ENCODE measurements around the gene CDK19. TPM values are rescaled to one million over a fixed set of nuclear protein-coding genes. Genes with fewer than 3 reads are reported as not detected.

Gene CDK19
- total and polyA plus RNA-seq, 9 of the 15 experiments (the other 6 are each of a cell fraction or from before 2014, with no cell fraction given) = 3.8 to 15.2 (median 7.4) TPM

- H3K27me3 ChIP-seq (ENCODE audit: control insufficient read depth in 2 of 2, insufficient read depth in 2 of 2, low read length in 2 of 2) = no peaks in the 10 kb centered on the region
- in situ Hi-C loops (cut with MboI) (no loop called here), intact Hi-C loops (cut with micrococcal nuclease) (no loop called here)
- H3K9me3 ChIP-seq (replicated peaks; ENCODE audit: control insufficient read depth, insufficient read depth, low read depth, low read length) = no peaks in the 10 kb centered on the region
- WGBS (ENCODE audit: insufficient coverage, low coverage, missing lambda C conversion rate) = 19% methylated on average over 5 of the region's 5 CpGs
- peaks cover 0 to 3% of the 10 kb centered on the region in 2 experiments; a peak in 1 of 5 replicates for H3K4me1 ChIP-seq (replicated peaks in 1 of 2; ENCODE audit: control insufficient read depth in 2 of 2, insufficient read depth in 2 of 2, low read length in 2 of 2)
- H2AFZ ChIP-seq (ENCODE audit: low read depth, low read length) = no peak overlapping the region
- FAIRE-seq (no peak), ATAC-seq (no peak), DNase-seq (ENCODE audit: extremely low read depth in 1 of 4, low spot score in 3 of 4) (no peak)
- no peaks in the 10 kb centered on the region for H3K9me1 ChIP-seq (ENCODE audit: control insufficient read depth, insufficient read depth, low read length)
- H3K36me3 ChIP-seq (ENCODE audit: control insufficient read depth, insufficient read depth, low read length) = no peaks in the 10 kb centered on the region
- no peak overlapping the region for H3K4me3 ChIP-seq
- ChIA-PET CTCF (ENCODE audit: low intra/inter-chr PET ratio) (no interaction called here), POLR2A (no interaction called here)
- no peaks in the 10 kb centered on the region; the same call in 1 of the 2 replicates for H4K20me1 ChIP-seq (replicated peaks; ENCODE audit: control insufficient read depth, insufficient read depth, low read length)
- no peak overlapping the region for H3K27ac ChIP-seq (ENCODE audit: extremely low read depth, low read depth, low read length)
- no TSS peak for BruUV-seq (replicated peaks)
- H3K9ac ChIP-seq (ENCODE audit: insufficient read depth in 1 of 2, low read depth in 2 of 2, low read length in 2 of 2) = no peak overlapping the region
- no peak overlapping the region for H3K4me2 ChIP-seq (ENCODE audit: insufficient read depth, low read length)
- no peaks in the 10 kb centered on the region for H3K79me2 ChIP-seq (ENCODE audit: control insufficient read depth, insufficient read depth, low read length)
- no peak for TF ChIP-seq ELF1 (tag; IDR thresholded peaks at IDR 0.05)
- no peak for TF ChIP-seq ILK (tag; IDR thresholded peaks at IDR 0.05; ENCODE audit: borderline replicate concordance, low read depth)
- no peak for TF ChIP-seq SNIP1 (IDR thresholded peaks at IDR 0.05; ENCODE audit: low read depth)
- no peak for TF ChIP-seq HCFC1 (IDR thresholded peaks at IDR 0.05; ENCODE audit: low read depth, low read length)
- TF ChIP-seq RERE (CRISPR knock-in tag; IDR thresholded peaks at IDR 0.05; ENCODE audit: borderline replicate concordance) = no peak
- TF ChIP-seq FOXJ3 (CRISPR knock-in tag; IDR thresholded peaks at IDR 0.05) = no peak
- TF ChIP-seq HDAC8 (tag; IDR thresholded peaks at IDR 0.05) = no peak
- TF ChIP-seq THRA (IDR thresholded peaks at IDR 0.05) = no peak
- no peak for TF ChIP-seq PREB (CRISPR knock-in tag; IDR thresholded peaks at IDR 0.05)
- TF ChIP-seq ZMIZ1 (IDR thresholded peaks at IDR 0.05; ENCODE audit: low read depth in 2 of 2, low read length in 2 of 2) = no peak
These were observed 186.9 kb downstream of the CDK19 start for GRCh38 chr6:110628330-110628729.

Measured in K562 (cell line).